A172 (cell line): ENCODE data around the gene OSBP2. TPM values are rescaled to one million over a fixed set of nuclear protein-coding genes. Genes with fewer than 3 reads are reported as not detected.

ENCODE experiments used
- DNase-seq: peaks from one replicate; pipeline ENCODE4 v3.0.0-alpha.2; 2015; ENCODE audit warnings: low spot score
- total RNA-seq: library from RNA; depleted of rRNA; stranded (reverse); fragments of >200 nt; shearing (Covaris generic); gene quantifications from 2 replicates; pipeline ENCODE4 v1.2.3, GENCODE V29; 2014

The OSBP2 gene
- total RNA-seq, 1 experiment from 2014 or later: 6.5 TPM

DNA sequence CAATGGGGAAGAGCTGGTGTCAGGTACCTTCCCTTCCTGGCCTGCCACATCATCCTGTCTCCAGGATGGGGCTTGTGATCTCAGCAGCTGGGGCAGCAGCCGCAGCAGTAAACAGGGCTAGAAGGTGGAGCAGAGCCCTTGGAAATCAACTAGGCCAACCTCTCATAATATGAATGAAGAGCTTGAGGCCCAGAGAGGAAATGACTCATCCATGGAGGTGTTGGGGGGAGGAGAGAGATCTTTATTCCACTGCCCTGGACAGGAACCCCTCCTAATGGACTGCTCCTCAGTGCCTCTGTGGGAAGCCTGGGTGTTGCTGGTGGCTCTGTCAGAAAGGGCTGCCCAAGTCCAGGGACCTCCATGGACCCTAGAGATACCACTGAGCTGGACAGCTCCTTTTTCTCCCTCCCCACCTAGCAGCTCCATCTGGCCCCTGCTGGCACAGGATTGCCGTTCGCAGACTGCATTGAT, 111.8 kb downstream of the OSBP2 start:
- DNase-seq: peak; percentile 93

DNA sequence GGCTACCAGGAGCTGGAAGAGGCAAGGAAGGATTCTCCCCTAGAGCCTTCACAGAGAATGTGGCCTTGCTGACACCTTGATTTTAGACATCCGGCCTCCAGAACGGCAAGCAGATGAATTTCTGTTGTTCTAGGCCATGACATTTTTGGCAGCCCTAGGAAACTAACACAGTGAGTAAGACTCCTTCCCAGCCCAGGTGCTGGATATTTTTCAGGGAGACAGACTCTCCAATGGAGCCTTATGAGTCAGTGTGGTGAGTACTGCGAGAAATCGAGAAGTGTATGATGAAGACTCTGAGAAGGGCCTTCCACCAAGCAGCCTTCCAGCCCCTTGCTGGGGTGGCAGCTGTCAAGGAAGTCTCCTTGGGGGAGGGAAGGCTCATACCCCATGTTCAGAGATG, 114.4 kb downstream of the OSBP2 start:
- DNase-seq: peak; percentile 38

DNA sequence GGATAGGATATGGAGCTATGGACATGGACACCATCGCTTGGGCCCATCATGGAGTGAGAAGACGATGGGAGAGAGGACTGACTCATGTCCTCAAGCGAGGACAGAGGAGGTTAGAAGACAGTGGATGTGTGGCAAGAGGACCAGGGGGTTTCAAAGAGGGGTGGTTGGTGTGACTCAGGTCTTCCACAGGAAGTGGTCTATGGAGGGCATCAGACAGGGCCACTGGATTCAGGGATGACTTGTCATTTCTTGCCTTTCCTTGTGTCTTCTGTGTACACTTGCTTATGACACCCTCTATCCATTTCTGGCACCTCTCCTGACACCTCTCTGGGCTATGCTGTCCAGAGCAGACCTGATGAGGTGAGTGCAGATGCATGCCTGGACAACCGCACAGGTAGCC, 115.4 kb downstream of the OSBP2 start:
- no peak for DNase-seq

DNA sequence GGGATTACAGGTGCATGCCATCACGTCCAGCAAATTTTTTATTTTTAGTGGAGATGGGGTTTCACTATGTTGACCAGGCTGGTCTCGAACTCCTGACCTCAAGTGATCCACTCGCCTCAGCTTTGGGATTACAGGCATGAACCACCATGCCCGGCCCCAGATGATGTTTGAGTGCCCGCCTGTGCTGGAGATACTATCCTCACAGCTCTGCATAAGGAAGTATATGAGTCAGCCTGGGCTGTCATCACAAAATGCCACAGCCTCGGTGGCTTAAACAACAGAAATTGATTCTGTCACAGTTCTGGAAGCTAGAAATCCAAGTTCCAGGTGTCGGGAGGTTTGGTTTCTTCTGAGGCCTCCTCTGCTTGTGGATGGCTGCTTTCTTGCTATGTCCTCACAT, 119.3 kb downstream of the OSBP2 start:
- no peak for DNase-seq

DNA sequence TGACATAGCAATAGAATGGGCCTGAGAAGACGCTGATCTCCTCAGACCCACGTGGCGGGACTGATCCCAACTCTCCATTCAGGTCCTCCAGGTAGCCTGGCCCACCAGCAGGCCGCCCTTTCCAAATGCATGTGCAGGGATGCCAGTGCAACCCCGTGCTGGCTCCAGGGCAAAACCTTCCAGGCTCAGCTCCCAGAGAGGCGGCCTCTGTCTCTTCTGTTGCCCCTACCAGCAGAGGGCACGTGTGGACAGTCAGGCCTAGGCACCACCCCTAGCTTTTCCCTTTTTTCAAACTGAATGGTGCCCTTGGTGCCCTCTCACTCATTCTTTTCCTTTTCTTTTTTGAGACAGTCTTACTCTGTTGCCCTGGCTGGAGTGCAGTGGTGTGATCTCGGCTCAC, 121.7 kb downstream of the OSBP2 start:
- DNase-seq: no peak

DNA sequence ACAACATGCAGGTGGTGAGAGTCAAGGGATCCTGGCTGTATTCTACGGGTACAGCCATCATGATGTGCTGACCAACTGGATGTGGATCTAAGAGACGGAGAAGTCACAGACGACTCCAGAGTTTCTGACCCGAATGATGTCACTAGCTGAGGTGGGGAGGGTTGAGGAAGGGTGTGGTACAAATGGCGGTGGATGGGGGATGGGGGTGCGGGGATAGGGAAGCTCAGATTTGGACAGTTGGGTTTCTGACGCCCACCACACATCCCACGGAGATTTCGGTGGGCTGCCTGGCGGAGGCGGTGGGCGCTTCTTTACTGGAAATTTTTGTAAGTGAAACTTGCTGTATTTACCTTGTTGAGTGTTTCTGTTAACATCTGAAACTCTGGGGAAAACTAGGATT, 126.7 kb downstream of the OSBP2 start:
- no peak for DNase-seq

DNA sequence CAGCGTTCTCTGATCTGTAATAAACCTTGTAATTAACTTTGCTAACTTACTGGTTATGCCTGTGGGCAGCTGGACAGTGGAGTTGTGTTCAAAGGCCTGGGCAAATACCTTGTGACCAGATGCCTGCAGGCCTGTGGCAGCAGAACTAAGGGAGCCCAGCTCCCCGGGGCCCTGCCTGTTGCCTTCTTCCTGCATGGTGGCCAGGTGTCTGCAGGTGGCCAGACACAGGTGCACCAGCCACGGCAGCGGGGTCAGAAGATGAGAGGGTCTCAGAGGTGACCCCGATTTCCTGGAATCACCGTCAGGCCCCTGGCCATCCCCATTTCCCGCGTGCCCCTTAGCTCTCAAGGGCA, 127.2 kb downstream of the OSBP2 start:
- no peak for DNase-seq

DNA sequence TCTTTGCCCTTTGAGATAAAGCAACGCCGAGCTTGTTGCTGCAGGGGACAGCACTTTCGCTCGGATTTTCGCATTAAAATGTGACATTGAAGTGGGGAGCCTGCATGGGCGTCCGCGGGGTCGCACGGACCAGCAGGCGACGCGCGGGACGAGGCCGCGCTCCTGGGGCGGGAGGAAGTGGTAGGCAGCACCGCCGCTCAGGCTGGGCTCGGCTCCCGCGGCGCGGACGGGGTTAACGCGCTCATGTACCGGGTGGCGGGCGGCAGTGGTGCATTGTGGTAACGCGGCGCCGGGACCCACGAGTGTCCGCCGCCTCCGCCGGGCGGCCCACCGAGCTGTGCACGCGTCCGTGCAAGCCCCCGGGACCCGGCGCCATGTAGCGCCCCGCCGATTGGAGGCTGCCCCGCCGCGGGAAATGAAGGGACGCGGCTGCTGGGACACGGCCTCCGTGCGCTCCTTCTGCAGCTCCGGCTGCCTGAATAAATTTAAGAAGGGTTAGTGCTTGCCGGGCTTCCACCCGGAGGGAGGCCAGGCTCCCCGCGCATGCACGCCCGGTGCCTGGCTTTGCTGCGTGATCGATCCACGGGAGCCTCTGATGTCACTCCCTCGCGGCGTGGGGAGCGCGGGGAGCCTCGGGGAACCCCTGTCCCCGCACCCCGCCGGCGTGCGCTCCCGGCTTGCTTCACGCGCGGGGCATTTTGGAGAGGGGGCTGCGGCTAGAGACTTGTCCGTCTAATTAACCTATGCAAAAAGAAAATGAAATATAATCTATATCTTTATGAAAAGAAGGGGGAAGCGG, 127.7 kb downstream of the OSBP2 start:
- DNase-seq: no peak

DNA sequence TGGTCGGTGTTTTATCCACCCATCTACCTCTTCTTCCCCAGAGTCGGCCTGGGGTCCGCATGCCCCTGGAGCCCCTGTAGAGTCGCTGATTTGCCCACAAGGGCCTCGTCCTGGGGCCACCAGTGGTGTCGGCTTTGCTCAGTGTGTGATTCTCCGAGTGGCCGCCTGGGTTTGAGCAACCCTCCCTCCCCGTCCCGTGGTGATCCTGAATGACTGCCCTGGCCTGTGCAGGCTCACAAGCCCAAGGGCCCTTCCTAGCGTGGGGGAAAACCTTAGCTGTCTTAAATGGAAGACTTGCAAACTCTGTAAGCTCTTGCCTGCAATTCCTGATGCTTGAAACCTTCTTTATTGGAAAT, 128.3 kb downstream of the OSBP2 start:
- DNase-seq: no peak

DNA sequence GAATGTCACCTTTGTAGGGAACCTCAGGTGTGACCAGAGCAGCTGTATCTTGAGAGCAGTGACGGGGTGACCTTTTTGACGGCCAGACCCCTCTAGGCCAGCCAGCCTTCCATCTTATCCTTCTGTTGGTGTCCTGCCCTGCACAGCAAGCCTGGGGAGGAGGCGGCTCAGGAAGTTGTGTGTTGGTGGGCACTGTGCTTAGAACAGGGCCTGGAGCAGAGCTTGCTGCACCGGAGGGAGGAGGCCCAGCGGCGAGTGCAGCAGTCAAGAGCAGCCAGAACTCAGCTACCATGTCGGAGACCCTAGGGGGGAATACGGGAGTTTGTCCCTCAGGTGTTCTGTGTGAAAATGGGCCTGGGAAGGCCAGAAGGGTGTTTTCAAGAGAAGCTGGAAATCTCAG, 129.4 kb downstream of the OSBP2 start:
- DNase-seq: no peak

DNA sequence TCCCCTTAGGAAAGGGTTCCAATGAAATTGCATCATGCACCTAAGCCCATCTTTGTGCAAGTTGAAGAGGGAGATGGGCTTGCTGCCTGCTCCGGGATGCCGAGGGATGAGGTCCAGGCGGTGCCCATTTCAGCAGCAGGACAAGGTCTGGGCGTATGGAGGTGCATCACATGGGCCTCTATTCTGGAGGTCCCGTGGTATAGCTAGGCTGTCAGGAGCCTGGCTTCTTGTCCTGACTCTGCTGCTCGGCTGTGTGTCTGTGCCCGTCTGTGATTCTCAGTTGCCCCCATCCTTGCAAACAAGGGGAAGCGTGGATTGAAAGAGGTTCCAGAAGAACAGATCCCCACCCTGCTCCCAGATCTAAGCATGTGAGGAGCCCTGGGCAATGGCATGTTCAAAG, 130.0 kb downstream of the OSBP2 start:
- DNase-seq: no peak

DNA sequence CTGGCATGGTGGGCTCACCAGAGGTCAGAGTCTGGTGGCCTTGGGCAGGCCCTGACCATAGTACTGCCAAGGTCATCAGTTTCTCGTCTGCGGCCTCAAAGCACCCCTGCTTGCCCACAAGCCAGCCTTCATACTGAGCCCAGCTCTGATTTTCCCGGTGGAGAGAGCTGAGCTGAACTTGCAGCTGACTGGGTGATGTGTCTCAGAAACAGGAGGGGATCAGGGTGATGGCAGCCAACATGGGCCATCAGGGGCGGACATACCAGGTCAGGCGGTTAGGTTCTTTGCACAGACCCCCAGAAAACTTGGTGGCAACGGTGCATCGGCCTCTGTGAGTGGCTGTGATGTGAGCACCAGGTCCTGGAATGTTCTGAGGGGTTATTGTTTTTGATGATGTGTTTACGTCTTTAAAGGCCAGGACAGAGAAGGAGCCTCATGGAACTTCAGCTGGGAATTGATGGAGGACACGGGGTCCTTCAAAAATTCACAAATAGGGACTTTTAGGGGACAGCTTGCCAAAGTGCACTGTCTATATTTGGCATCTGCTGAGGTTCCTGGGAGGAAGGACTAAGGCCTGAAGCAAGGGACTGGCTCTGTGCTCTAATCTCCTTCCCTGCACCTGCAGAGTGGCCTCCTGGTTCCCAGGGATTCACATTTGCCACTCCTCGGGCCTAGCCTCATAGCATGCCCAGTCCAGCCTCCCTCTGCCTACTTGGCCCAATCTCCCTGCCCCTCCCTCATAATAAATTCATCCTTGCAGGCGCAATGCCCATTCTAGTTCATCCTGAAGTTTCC, 131.2 kb downstream of the OSBP2 start:
- no peak for DNase-seq

DNA sequence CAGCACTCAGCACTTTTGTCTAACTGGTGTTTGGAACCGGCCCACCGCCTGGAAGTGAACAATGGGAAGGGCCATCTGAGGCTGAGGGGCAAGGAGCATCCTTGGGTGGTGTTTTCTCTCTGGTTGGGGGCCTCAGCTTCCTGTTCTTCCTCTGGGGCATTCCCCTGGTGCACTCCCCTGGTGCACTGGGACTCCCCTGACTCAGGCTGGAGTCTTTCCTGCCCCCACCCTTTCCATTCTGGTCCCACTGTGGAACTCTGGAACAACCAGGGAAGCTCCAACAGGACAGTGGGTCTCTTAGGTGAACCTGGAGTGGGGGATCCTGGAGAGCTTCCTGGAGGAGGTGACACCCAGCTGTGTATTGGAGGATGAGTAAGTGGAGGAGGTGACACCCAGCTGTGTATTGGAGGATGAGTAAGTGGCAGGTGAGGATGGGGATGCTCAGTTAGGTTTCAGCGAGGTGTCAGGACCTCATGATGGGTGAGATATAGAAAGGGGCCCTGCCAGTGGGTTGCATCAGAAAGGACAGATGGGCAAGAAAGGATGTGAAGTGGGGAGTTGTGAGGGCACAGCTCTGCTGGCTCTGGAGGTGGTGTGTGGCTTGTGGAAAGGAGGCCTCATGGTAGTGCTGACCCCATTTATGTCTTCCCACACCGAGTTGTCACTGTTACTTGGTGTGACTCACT, 132.1 kb downstream of the OSBP2 start:
- DNase-seq: no peak

DNA sequence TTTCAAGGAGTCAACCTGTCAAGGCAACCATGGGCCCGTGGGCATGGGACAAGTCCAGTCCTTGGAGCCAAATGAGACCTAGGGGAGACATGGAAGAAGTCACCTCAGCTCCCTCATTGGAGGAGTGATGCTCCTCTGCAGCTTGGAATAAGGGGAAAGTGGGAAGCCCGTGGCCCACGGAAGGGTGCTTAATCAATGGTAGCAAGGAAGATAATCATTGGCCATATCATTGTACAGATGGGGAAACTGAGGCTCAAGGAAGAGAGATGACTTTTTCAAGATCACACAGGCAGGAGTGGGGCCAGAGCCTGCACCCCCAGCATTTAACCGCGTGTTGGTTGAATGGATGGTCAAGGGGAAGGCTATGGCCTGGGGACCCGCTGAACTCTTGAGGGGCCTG, 133.0 kb downstream of the OSBP2 start:
- no peak for DNase-seq

DNA sequence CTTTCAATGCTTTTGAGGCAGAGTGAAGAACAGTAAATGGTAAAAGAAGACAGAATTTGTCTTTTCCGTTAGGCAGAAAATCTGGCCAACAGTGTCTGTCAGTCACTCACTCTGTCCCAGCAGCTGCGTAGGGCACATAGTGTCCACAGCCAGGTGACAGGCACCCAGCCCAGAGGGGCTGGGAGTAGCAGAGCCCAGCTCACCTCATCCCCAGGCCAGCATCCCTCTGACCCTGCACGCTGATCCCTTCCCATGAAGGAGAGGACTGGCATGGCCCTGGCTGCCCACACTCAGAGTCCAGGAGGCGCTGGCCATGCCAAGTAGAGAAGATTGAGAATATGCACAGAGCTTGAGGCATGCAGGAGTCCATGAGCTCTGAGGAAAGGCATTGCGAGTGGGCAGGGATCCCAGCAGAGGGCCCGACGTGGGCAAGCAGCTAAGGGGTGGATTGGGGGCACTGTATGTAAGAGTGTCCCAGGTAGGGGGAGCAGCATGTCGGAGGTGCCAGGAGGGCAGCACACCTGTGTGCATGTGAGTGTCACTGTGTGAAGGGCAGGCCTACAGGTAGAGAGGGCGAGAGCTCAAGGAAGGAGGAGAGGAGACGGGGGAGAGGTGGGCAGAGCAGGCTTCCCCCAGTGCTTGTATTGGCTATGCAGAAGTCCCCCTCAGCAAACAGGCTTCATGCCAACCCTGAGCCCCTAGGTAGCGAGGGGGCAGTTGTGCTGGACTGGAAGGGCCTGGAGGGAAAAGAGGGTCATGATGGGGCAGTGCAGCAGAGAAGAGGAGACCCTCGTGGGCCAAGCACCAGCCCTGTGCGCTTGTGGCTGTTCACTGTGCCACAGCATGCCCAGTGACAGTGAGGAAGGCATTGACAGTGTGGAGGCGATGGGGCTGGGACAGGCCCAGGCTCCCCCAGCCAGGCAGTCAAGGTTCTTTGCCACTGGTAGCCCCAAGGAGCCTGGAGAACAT, 133.8 kb downstream of the OSBP2 start:
- no peak for DNase-seq

DNA sequence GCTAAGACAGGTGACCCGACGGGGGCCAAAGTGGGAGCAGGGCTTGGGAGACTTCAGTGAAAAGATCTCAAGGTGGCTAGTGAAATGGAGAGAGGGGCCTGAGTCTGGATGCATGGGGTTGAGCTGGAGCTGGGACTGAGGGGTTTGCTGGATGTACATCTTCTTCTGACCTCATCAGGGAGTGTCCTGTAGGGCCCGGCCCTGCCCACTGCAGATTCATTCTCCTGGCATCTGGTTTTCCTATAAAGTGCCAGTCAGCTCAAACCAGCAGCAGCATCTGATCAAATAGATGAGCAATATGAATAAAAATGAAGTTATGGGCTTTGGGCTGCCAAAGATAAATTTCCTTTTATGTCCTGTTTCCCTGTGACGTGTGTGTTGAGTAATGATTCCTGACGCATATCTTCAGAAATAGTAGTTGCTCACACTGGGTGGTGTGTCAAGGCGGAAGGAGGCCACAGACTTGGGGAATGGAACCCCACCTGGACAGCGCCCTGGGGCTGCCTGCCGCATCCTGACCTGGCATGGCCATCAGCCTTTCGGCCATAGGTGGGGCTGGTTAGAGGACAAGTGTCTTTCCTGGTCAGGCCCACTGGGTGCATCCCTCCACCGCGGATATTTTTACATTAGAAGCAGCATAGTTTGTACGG, 135.4 kb downstream of the OSBP2 start:
- peak; percentile 94 for DNase-seq

DNA sequence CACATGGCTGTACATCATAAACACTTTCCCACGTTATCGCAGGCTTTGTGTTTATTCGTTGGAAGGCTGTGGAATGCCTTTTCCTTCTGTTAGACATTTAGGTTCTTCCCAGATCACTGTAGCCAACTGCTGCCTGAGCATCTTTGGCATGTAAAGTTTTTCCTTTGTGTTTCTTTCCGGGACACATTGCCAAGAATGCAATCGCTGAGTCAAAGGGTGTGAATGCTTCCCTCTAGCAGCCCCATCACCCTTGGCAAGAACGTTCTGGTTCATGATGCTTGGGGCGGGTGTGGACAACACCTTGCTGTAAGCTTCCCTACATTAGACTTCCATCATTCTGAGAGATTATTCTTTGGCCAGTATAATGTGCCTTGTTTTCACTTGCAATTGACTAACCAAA, 136.2 kb downstream of the OSBP2 start:
- peak; percentile 89 for DNase-seq

DNA sequence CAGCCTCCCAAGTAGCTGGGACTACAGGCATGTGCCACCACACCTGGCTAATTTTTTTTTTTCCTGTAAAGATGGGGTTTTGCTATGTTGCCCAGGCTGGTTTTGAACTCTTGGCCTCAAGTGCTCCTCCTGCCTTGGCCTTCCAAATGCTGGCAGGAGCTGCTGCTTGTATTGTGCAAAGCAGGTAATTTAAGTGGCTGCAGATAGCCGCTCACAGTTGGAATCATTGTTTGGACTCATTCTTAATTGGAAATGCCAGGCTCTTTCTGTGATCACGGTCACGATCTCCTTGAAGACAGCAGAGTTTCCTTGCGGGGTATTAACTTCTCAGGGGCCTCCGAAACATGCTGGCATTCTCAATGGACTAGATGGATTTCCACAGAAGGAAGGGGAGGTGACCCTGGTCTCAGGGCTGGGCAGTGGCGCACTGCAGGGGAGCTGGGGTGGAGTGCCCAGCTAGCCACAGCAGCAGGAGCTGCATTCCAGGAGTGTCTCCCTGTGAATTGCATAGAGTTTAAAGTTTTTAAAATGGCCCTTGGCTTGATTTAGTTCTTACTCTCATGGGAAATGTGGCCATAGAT, 137.8 kb downstream of the OSBP2 start:
- DNase-seq: peak; percentile 33

DNA sequence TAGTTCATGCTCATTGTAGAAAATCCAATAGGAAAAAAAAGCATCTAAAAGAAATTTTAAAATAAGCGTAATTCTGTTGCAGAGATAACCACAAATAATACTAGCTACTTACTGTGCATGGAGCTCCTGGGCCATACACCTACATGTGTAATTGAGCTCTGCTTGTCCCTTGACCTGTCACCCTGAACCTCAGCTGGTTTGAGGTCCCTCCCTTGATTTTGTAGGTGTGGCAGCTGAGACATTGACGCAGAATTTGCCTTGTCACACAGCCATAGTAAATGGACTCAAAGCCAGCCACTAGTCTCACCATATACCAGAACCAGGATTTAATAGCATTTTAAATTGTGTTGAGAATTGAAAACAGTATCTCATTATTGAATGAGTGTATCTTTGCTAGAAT, 138.6 kb downstream of the OSBP2 start:
- DNase-seq: no peak

DNA sequence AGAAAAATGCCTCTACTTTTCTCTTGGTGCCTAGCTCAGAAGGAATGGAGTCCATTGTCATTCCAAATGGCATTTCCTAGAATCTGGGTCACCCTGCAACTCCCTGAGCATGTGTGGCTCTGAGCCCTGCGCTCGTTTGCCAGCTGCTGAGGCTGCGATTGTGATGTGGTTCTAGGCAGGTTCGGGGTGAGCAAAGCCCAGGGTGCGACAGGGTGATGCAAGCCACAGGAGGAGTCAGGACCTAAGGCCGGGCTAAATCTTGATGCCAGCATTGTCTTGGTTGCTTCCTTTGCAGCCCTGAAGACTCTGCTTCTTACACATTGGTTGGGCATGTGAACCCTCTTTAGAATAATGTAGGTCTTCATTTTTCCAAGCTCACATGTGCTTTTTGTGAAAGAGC, 142.9 kb downstream of the OSBP2 start:
- DNase-seq: no peak

DNA sequence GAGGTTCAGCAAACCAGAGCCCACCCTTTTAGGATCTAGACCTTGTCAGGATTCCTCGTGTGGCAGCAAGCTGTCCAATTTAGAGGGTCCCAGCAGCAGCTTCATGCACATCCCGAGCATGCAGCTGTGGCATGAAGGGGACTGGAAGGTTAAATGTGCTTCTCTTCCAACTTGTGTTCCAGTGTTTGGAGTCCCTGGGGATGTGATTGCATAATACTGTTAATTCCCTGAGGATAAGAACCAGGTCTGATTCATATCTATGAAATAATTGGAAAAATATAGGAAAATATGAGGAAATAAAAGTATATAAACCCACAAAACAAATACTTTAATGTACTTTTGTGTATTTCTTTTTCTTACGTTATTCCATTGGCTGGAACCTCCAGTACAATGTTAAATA, 143.4 kb downstream of the OSBP2 start:
- no peak for DNase-seq
